Liver (tissue), 9 donors: ENCODE results near the gene HS3ST3B1. TPM values are rescaled to one million over a fixed set of nuclear protein-coding genes. Genes with fewer than 3 reads are reported as not detected.

Experiments
- DNase-seq: peaks from one replicate; pipeline ENCODE4 v3.0.0-alpha.2; 2017; ENCODE audit warnings: low spot score
- H3K27ac ChIP-seq, 2 donors: one replicate each; pipeline ENCODE4 v1.7.0; 2013; ENCODE audit warnings: inconsistent platforms in 2 of 2, low read length in 2 of 2, control low read depth in 1 of 2, low read depth in 1 of 2, mild to moderate bottlenecking in 1 of 2
- H3K27me3 ChIP-seq, 4 donors: one replicate each; pipeline versions ENCODE4 v1.6.1 to v1.7.0; 2013; ENCODE audit warnings: low read length in 3 of 4, inconsistent platforms in 1 of 4, mild to moderate bottlenecking in 1 of 4, moderate library complexity in 1 of 4; ENCODE audit not compliant: control insufficient read depth in 4 of 4, insufficient read depth in 4 of 4
- H3K36me3 ChIP-seq, 4 donors: one replicate each; pipeline versions ENCODE4 v1.6.1 to v1.7.0; 2013; ENCODE audit warnings: low read length in 3 of 4, mild to moderate bottlenecking in 3 of 4, low read depth in 1 of 4, moderate library complexity in 1 of 4; ENCODE audit not compliant: control insufficient read depth in 4 of 4, insufficient read depth in 3 of 4
- H3K4me1 ChIP-seq, 4 donors: one replicate each; pipeline versions ENCODE4 v1.6.1 to v1.7.0; 2013; ENCODE audit warnings: low read length in 3 of 4, mild to moderate bottlenecking in 3 of 4, moderate library complexity in 1 of 4; ENCODE audit not compliant: control insufficient read depth in 4 of 4, insufficient read depth in 4 of 4
- H3K4me3 ChIP-seq, 3 donors: one replicate each; pipeline versions ENCODE4 v1.6.1 to v1.7.0; 2013; ENCODE audit warnings: low read length in 3 of 3, control low read depth in 1 of 3, low read depth in 1 of 3, mild to moderate bottlenecking in 1 of 3
- H3K9ac ChIP-seq, 2 donors: one replicate each; pipeline ENCODE4 v1.7.0; 2013; ENCODE audit warnings: low read length in 2 of 2, mild to moderate bottlenecking in 2 of 2, moderate library complexity in 2 of 2, control low read depth in 1 of 2, low read depth in 1 of 2
- H3K9me3 ChIP-seq, 4 donors: one replicate each; pipeline versions ENCODE4 v1.6.1 to v1.7.0; 2013; ENCODE audit warnings: low read length in 3 of 4; ENCODE audit not compliant: control insufficient read depth in 4 of 4
- EGR1 ChIP-seq, 2 donors: IDR thresholded peaks; 2 replicates each; pipeline ENCODE4 v1.6.1; 2016 to 2018; ENCODE audit warnings: antibody characterized with exemption in 2 of 2, low read depth in 2 of 2
- FOXA1 ChIP-seq: IDR thresholded peaks from 2 replicates; pipeline ENCODE4 v1.6.1; 2016; ENCODE audit warnings: antibody characterized with exemption
- FOXA2 ChIP-seq: IDR thresholded peaks from 2 replicates; pipeline ENCODE4 v1.6.1; 2016; ENCODE audit warnings: antibody characterized with exemption
- GABPA ChIP-seq, 2 donors: IDR thresholded peaks in 1 of 2; conservative IDR thresholded peaks in 1 of 2; 2 replicates each; pipeline ENCODE4 v1.6.1; 2016; ENCODE audit warnings: antibody characterized with exemption in 2 of 2, mild to moderate bottlenecking in 1 of 2, moderate library complexity in 1 of 2
- HNF4A ChIP-seq, 2 donors: conservative IDR thresholded peaks; 2 replicates each; pipeline ENCODE4 v1.6.1; 2016; ENCODE audit warnings: antibody characterized with exemption in 2 of 2, mild to moderate bottlenecking in 2 of 2
- HNF4G ChIP-seq: IDR thresholded peaks from 2 replicates; pipeline ENCODE4 v1.6.1; 2016; ENCODE audit warnings: antibody characterized with exemption
- JUND ChIP-seq, 2 donors: IDR thresholded peaks; 2 replicates each; pipeline ENCODE4 v1.6.1; 2016; ENCODE audit warnings: antibody characterized with exemption in 2 of 2
- NR2F2 ChIP-seq: IDR thresholded peaks from 2 replicates; pipeline ENCODE4 v1.6.1; 2016; ENCODE audit warnings: antibody characterized with exemption
- RAD21 ChIP-seq, 2 donors: IDR thresholded peaks; 2 replicates each; pipeline ENCODE4 v1.6.1; 2016; ENCODE audit warnings: antibody characterized with exemption in 2 of 2, mild to moderate bottlenecking in 2 of 2
- RXRA ChIP-seq, 2 donors: IDR thresholded peaks; 2 replicates each; pipeline ENCODE4 v1.6.1; 2017 to 2018; ENCODE audit warnings: antibody characterized with exemption in 2 of 2, mild to moderate bottlenecking in 1 of 2
- SP1 ChIP-seq: IDR thresholded peaks from 2 replicates; pipeline ENCODE4 v1.6.1; 2018; ENCODE audit warnings: antibody characterized with exemption, mild to moderate bottlenecking
- TAF1 ChIP-seq: conservative IDR thresholded peaks from 2 replicates; pipeline ENCODE4 v1.6.1; 2016; ENCODE audit warnings: antibody characterized with exemption, mild to moderate bottlenecking
- YY1 ChIP-seq: IDR thresholded peaks from 2 replicates; pipeline ENCODE4 v1.6.1; 2016; ENCODE audit warnings: antibody characterized with exemption, mild to moderate bottlenecking
- WGBS: extraction: QIAGEN DNeasy Blood & Tissue Kit; methylation state at CpG from one replicate; pipeline ENCODE4 v1.1.7; 2013; 5-methylcytosine and 5-hydroxymethylcytosine counted together
- polyA plus RNA-seq, 2 donors: library from polyadenylated mRNA; stranded (reverse) in 1 of 2; unstranded in 1 of 2; fragments of 200-250 nt in 1 of 2; fragments of >200 nt in 1 of 2; fragmentation: Nextera tagmentation in 1 of 2; extraction: Ambion mirVana in 1 of 2; gene quantifications; one replicate each; pipeline versions ENCODE4 v1.2.1 to v1.2.3, GENCODE V29; 2013 to 2015
- total RNA-seq, 2 donors: library from RNA; depleted of rRNA; stranded (reverse); fragments of >200 nt; gene quantifications; one replicate each; pipeline ENCODE4 v1.2.3, GENCODE V29; 2014
- TF ChIP-seq, protein P1 (sequence below): IDR thresholded peaks from 2 replicates; pipeline ENCODE4 v1.6.1; 2016; ENCODE audit warnings: antibody characterized with exemption
- TF ChIP-seq, protein P2 (sequence below): IDR thresholded peaks from 2 replicates; pipeline ENCODE4 v1.6.1; 2016; ENCODE audit warnings: antibody characterized with exemption
- TF ChIP-seq, protein P3 (sequence below): fragments of 150-350 bp; IDR thresholded peaks from 2 replicates; pipeline ENCODE4 v1.5.1; 2017; ENCODE audit warnings: improper control_type of control experiment, low read depth, low read length; ENCODE audit not compliant: missing input control
- TF ChIP-seq, protein P4 (sequence below): IDR thresholded peaks from 2 replicates; pipeline ENCODE4 v1.6.1; 2016; ENCODE audit warnings: antibody characterized with exemption, mild to moderate bottlenecking
- TF ChIP-seq, protein P5 (sequence below): IDR thresholded peaks from 2 replicates; pipeline ENCODE4 v1.6.1; 2016; ENCODE audit warnings: antibody characterized with exemption
- donor health status: healthy.
- donor health status: healthy.
- donor health status: healthy.
- donor health status: healthy.
- donor health status: healthy.

The HS3ST3B1 gene
- total and polyA plus RNA-seq, 4 donors: 11.9 to 33.5 (median 22.4) TPM

DNA sequence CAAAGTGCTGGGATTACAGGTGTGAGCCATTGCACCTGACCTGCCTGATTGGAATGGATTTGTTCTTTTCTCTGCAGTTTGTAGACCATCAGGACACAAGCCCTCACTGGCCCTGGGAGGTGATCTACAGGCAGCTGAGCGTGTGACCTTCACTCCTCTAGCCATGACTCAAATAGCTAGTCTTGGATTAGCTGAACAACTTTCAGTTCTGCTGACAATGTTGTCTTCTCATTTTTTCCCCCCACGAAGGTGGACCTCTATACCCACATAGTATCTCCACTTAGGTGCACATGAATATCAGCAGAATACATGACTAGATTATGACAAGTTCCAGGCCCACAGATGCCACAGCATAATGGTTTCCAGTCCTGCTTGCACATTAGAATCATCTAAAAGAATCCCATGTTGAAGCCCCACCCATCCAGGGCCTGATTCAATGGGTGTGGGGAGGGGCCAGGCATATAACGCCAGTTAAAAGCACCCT, 36.8 kb downstream of the HS3ST3B1 start:
- TF ChIP-seq RAD21 (IDR thresholded peaks at IDR 0.05): no peak
- no peak for TF ChIP-seq GABPA (IDR thresholded peaks at IDR 0.05 in 1 of 2, conservative IDR thresholded peaks at IDR 0.05 in 1 of 2)
- TF ChIP-seq HNF4G: no peak
- TF ChIP-seq SP1: no peak
- TF ChIP-seq HNF4A (conservative IDR thresholded peaks at IDR 0.05): no peak
- no peak for TF ChIP-seq NR2F2
- TF ChIP-seq, protein P1, sequence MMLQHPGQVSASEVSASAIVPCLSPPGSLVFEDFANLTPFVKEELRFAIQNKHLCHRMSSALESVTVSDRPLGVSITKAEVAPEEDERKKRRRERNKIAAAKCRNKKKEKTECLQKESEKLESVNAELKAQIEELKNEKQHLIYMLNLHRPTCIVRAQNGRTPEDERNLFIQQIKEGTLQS: no peak
- TF ChIP-seq, protein P2, sequence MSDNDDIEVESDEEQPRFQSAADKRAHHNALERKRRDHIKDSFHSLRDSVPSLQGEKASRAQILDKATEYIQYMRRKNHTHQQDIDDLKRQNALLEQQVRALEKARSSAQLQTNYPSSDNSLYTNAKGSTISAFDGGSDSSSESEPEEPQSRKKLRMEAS: no peak
- no peak for TF ChIP-seq YY1
- TF ChIP-seq JUND (IDR thresholded peaks at IDR 0.05): no peak
- TF ChIP-seq FOXA1: no peak
- TF ChIP-seq EGR1 (IDR thresholded peaks at IDR 0.05; ENCODE audit: low read depth in 2 of 2): no peak
- no peak for TF ChIP-seq TAF1
- TF ChIP-seq FOXA2: no peak
- no peak for TF ChIP-seq RXRA (IDR thresholded peaks at IDR 0.05)
- TF ChIP-seq, protein P3, sequence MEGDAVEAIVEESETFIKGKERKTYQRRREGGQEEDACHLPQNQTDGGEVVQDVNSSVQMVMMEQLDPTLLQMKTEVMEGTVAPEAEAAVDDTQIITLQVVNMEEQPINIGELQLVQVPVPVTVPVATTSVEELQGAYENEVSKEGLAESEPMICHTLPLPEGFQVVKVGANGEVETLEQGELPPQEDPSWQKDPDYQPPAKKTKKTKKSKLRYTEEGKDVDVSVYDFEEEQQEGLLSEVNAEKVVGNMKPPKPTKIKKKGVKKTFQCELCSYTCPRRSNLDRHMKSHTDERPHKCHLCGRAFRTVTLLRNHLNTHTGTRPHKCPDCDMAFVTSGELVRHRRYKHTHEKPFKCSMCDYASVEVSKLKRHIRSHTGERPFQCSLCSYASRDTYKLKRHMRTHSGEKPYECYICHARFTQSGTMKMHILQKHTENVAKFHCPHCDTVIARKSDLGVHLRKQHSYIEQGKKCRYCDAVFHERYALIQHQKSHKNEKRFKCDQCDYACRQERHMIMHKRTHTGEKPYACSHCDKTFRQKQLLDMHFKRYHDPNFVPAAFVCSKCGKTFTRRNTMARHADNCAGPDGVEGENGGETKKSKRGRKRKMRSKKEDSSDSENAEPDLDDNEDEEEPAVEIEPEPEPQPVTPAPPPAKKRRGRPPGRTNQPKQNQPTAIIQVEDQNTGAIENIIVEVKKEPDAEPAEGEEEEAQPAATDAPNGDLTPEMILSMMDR: no peak
- TF ChIP-seq, protein P4, sequence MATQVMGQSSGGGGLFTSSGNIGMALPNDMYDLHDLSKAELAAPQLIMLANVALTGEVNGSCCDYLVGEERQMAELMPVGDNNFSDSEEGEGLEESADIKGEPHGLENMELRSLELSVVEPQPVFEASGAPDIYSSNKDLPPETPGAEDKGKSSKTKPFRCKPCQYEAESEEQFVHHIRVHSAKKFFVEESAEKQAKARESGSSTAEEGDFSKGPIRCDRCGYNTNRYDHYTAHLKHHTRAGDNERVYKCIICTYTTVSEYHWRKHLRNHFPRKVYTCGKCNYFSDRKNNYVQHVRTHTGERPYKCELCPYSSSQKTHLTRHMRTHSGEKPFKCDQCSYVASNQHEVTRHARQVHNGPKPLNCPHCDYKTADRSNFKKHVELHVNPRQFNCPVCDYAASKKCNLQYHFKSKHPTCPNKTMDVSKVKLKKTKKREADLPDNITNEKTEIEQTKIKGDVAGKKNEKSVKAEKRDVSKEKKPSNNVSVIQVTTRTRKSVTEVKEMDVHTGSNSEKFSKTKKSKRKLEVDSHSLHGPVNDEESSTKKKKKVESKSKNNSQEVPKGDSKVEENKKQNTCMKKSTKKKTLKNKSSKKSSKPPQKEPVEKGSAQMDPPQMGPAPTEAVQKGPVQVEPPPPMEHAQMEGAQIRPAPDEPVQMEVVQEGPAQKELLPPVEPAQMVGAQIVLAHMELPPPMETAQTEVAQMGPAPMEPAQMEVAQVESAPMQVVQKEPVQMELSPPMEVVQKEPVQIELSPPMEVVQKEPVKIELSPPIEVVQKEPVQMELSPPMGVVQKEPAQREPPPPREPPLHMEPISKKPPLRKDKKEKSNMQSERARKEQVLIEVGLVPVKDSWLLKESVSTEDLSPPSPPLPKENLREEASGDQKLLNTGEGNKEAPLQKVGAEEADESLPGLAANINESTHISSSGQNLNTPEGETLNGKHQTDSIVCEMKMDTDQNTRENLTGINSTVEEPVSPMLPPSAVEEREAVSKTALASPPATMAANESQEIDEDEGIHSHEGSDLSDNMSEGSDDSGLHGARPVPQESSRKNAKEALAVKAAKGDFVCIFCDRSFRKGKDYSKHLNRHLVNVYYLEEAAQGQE: no peak
- TF ChIP-seq, protein P5, sequence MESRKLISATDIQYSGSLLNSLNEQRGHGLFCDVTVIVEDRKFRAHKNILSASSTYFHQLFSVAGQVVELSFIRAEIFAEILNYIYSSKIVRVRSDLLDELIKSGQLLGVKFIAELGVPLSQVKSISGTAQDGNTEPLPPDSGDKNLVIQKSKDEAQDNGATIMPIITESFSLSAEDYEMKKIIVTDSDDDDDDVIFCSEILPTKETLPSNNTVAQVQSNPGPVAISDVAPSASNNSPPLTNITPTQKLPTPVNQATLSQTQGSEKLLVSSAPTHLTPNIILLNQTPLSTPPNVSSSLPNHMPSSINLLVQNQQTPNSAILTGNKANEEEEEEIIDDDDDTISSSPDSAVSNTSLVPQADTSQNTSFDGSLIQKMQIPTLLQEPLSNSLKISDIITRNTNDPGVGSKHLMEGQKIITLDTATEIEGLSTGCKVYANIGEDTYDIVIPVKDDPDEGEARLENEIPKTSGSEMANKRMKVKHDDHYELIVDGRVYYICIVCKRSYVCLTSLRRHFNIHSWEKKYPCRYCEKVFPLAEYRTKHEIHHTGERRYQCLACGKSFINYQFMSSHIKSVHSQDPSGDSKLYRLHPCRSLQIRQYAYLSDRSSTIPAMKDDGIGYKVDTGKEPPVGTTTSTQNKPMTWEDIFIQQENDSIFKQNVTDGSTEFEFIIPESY: no peak
- Histone ChIP-seq H3K27ac (no peak overlapping the region), H3K27me3 (no peaks in the 10 kb centered on the region), H3K4me3 (no peak overlapping the region), H3K4me1 (peaks cover 6 to 28% (median 23%) of the 10 kb centered on the region in 4 donors), H3K9ac (no peak overlapping the region), H3K9me3 (no peaks in the 10 kb centered on the region), H3K36me3 (no peaks in the 10 kb centered on the region)
- DNase-seq: no peak
- 86% methylated on average over 3 of the region's 3 CpGs for WGBS
